Measurements from ENCODE around the gene LMBR1.

GRCh38 chr7:156766666-156767065 is 126.3 kb downstream of the LMBR1 start:
- no peak for TF ChIP-seq CTCF (IDR thresholded peaks at IDR 0.05)
- no peak for TF ChIP-seq POLR2AphosphoS5 (IDR thresholded peaks at IDR 0.05)
- TF ChIP-seq POLR2A (IDR thresholded peaks at IDR 0.05), result no peak

Data from gastroesophageal sphincter (tissue), 3 donors.